Muscle of arm (tissue), 14 donors: ENCODE data around the gene ID4. TPM values are rescaled to one million over a fixed set of nuclear protein-coding genes. Genes with fewer than 3 reads are reported as not detected.
A peak's percentile ranks its signal among the peaks of the same experiment; 100 is the strongest.

Source experiments
- DNase-seq: peaks from one replicate; pipeline ENCODE4 v3.0.0-alpha.2; 2013
- long read RNA-seq, 11 donors: transcript quantifications; one replicate each; lab custom pipeline, GENCODE V29; 2026
- polyA plus RNA-seq, 12 donors: library from polyadenylated mRNA; unstranded; fragments of 120-200 nt; gene quantifications; one replicate each; pipeline ENCODE4 v1.2.1, GENCODE V29; 2013; ENCODE audit not compliant: insufficient read length in 12 of 12

ID4 gene
- 10 to 100 TPM in 2 of 12 donors, 1 to 10 TPM in 9, not detected in 1; 3.6 to 16.1 (median 5.5) TPM for polyA plus RNA-seq
- long read RNA-seq, donor 1, transcript ID4-201 (3 exons, 2,344 nt) = major isoform, 22 of 22 reads
- long read RNA-seq, donor 1, partial matches to known transcripts = 0 of 22 reads
- long read RNA-seq, donor 1, other reads (novel, unspliced or antisense) = 0 of 22 reads
- long read RNA-seq, donor 2, partial matches to known transcripts = 0 of 1 reads
- long read RNA-seq, donor 2, other reads (novel, unspliced or antisense) = 0 of 1 reads
- long read RNA-seq, donor 3, partial matches to known transcripts = 0 of 2 reads
- long read RNA-seq, donor 3, other reads (novel, unspliced or antisense) = 0 of 2 reads
- long read RNA-seq, donor 4 = 0 reads
- long read RNA-seq, donor 5, transcript ID4-201 (3 exons, 2,344 nt) = major isoform, 8 of 8 reads
- long read RNA-seq, donor 5, partial matches to known transcripts = 0 of 8 reads
- long read RNA-seq, donor 5, other reads (novel, unspliced or antisense) = 0 of 8 reads
- long read RNA-seq, donor 6, partial matches to known transcripts = 0 of 3 reads
- long read RNA-seq, donor 6, other reads (novel, unspliced or antisense) = 0 of 3 reads
- long read RNA-seq, donor 7 = 0 reads
- long read RNA-seq, donor 8, partial matches to known transcripts = 0 of 3 reads
- long read RNA-seq, donor 8, other reads (novel, unspliced or antisense) = 0 of 3 reads
- long read RNA-seq, donor 9, partial matches to known transcripts = 0 of 4 reads
- long read RNA-seq, donor 9, other reads (novel, unspliced or antisense) = 0 of 4 reads
- long read RNA-seq, donor 10, partial matches to known transcripts = 0 of 1 reads
- long read RNA-seq, donor 10, other reads (novel, unspliced or antisense) = 0 of 1 reads
- long read RNA-seq, donor 11, partial matches to known transcripts = 5 of 7 reads
- long read RNA-seq, donor 11, other reads (novel, unspliced or antisense) = 0 of 7 reads

GRCh38 chr6:19836799-19837510 lies at the start of gene ID4:
TSS of gene ID4 (plus strand) at chr6:19837370. CDS start at chr6:19837755, 385 bp downstream.
- DNase-seq = peak; percentile 90

- no peak for DNase-seq
Observed at GRCh38 chr6:19788686-19789085, 48.5 kb upstream of the ID4 start.

- no peak for DNase-seq
Observed at GRCh38 chr6:19789100-19789803, 47.9 kb upstream of the ID4 start.

GRCh38 chr6:19791267-19791666 lies 45.9 kb upstream of the ID4 start:
- DNase-seq = no peak

GRCh38 chr6:19795211-19795610 lies 42.0 kb upstream of the ID4 start:
- DNase-seq = no peak

- DNase-seq = no peak
Observed at GRCh38 chr6:19796452-19796851, 40.7 kb upstream of the ID4 start.

GRCh38 chr6:19798362-19798761 lies 38.8 kb upstream of the ID4 start:
- DNase-seq = no peak

GRCh38 chr6:19802656-19803055 lies 34.5 kb upstream of the ID4 start:
- DNase-seq = no peak

GRCh38 chr6:19803331-19804204 lies 33.6 kb upstream of the ID4 start:
- DNase-seq = peak; percentile 63

GRCh38 chr6:19804205-19805128 lies 32.7 kb upstream of the ID4 start:
- DNase-seq = peak; percentile 96

- peak; percentile 34 for DNase-seq
Observed at GRCh38 chr6:19805129-19805481, 32.1 kb upstream of the ID4 start.

GRCh38 chr6:19806971-19807396 lies 30.2 kb upstream of the ID4 start:
- DNase-seq = no peak

- DNase-seq = no peak
Observed at GRCh38 chr6:19811397-19812079, 25.6 kb upstream of the ID4 start.

- peak; percentile 9 for DNase-seq
Observed at GRCh38 chr6:19812512-19813119, 24.6 kb upstream of the ID4 start.

- DNase-seq = no peak
Observed at GRCh38 chr6:19818805-19819204, 18.4 kb upstream of the ID4 start.

- DNase-seq = no peak
Observed at GRCh38 chr6:19824058-19824807, 12.9 kb upstream of the ID4 start.

- no peak for DNase-seq
Observed at GRCh38 chr6:19827247-19827646, 9.9 kb upstream of the ID4 start.
